Measurements from ENCODE around the gene CEP126. TPM values are rescaled to one million over a fixed set of nuclear protein-coding genes. Genes with fewer than 3 reads are reported as not detected.

CEP126 gene
- total RNA-seq: 0.63 TPM

- H3K9me3 ChIP-seq (ENCODE audit: low read depth, low read length): no peaks in the 10 kb centered on the region
- H3K27me3 ChIP-seq (ENCODE audit: insufficient read depth, low read length): no peaks in the 10 kb centered on the region
- peaks cover 15% of the 10 kb centered on the region for H3K4me1 ChIP-seq (ENCODE audit: insufficient read depth, low read length)
- H3K4me3 ChIP-seq (ENCODE audit: low read length): peak within 1 kb of the TSS; percentile 54
Observed at GRCh38 chr11:101914738-101915426, at the start of gene CEP126. CEP126 (plus strand) TSS chr11:101915010; CDS start chr11:101915285, 275 bp downstream.

DNA sequence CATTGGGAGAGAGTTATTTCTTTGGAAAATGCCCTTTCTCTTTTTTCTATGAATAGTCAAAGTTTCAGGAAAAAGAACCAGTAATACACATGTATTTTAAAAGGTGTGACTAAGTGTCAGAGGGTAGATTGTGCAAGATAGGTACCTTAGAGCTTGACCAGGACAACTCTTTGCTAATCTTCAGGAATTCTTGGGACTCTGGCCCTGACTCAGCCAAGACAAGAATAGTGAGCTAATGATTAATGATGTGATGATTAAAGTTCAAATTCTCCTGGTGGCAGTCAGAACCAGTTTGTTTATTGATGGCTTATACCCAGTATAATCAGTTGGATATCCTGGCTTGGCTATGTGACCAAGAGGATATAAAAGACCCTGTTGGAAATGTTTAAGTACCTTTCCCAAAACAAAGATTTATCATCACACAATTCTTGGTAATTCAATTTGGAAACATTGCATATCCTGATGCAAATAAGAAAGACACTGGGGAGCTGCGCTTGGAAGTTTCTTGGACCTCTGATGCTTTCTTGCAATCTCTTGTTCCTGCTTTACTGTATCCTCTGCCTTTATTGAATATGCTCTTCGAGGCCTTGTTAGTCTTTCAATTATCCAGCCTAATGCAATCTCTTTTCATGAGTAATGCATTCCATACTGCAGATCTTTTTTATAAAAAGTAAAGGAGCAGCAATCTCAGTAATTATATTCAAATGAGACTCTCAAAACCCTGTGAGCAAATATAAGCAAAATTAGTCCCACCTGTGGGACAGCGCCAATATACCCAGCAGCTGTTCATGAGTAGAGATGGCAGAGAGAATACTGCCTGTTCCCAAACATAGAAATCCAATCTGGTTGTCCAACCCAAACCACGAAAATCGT, 48.0 kb upstream of the CEP126 start:
- Histone ChIP-seq H3K4me3 (ENCODE audit: low read length) (no peak overlapping the region), H3K9me3 (ENCODE audit: low read depth, low read length) (peaks cover 4% of the 10 kb centered on the region), H3K4me1 (ENCODE audit: insufficient read depth, low read length) (no peaks in the 10 kb centered on the region), H3K27me3 (ENCODE audit: insufficient read depth, low read length) (peaks cover 3% of the 10 kb centered on the region)

GRCh38 chr11:101867951-101868350, 46.9 kb upstream of the CEP126 start:
- H3K4me3 ChIP-seq (ENCODE audit: low read length): no peak overlapping the region
- H3K4me1 ChIP-seq (ENCODE audit: insufficient read depth, low read length): no peaks in the 10 kb centered on the region
- peaks cover 3% of the 10 kb centered on the region for H3K27me3 ChIP-seq (ENCODE audit: insufficient read depth, low read length)
- peaks cover 4% of the 10 kb centered on the region for H3K9me3 ChIP-seq (ENCODE audit: low read depth, low read length)

- H3K4me3 ChIP-seq (ENCODE audit: low read length): no peak overlapping the region
- H3K9me3 ChIP-seq (ENCODE audit: low read depth, low read length): no peaks in the 10 kb centered on the region
- no peaks in the 10 kb centered on the region for H3K4me1 ChIP-seq (ENCODE audit: insufficient read depth, low read length)
- peaks cover 3% of the 10 kb centered on the region for H3K27me3 ChIP-seq (ENCODE audit: insufficient read depth, low read length)
Observed at GRCh38 chr11:101870510-101870909, 44.3 kb upstream of the CEP126 start.

- H3K4me3 ChIP-seq (ENCODE audit: low read length): no peak overlapping the region
- H3K27me3 ChIP-seq (ENCODE audit: insufficient read depth, low read length): peaks cover 3% of the 10 kb centered on the region
- H3K4me1 ChIP-seq (ENCODE audit: insufficient read depth, low read length): no peaks in the 10 kb centered on the region
Observed at GRCh38 chr11:101872171-101872882, 42.5 kb upstream of the CEP126 start.

DNA sequence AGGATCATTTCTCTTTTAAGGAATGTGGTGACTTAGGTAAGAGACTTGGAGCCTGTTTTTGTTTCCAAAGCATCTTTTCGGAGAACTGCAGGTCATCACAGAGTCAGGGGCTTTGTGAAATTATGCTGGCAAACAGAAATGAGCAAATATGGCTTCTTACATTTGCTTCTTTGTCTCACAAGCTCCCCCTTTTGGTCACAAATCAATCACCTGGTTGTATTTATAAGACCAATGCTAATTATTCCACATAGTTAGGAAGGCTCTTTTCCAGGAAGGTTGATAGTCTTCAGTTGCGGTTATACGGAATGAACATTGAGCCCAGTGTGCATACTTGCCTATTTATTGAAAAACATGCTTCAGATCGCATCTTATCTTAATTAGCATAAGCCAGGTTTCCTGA, 34.6 kb upstream of the CEP126 start:
- Histone ChIP-seq H3K4me3 (ENCODE audit: low read length) (no peak overlapping the region), H3K27me3 (ENCODE audit: insufficient read depth, low read length) (no peaks in the 10 kb centered on the region), H3K9me3 (ENCODE audit: low read depth, low read length) (no peaks in the 10 kb centered on the region), H3K4me1 (ENCODE audit: insufficient read depth, low read length) (no peaks in the 10 kb centered on the region)

More at GRCh38 chr11:101872171-101872882, 42.5 kb upstream of the CEP126 start:
- H3K9me3 ChIP-seq (ENCODE audit: low read depth, low read length): no peaks in the 10 kb centered on the region

GRCh38 chr11:101881586-101881985, 33.2 kb upstream of the CEP126 start:
- no peak overlapping the region for H3K4me3 ChIP-seq (ENCODE audit: low read length)
- no peaks in the 10 kb centered on the region for H3K27me3 ChIP-seq (ENCODE audit: insufficient read depth, low read length)
- H3K4me1 ChIP-seq (ENCODE audit: insufficient read depth, low read length): no peaks in the 10 kb centered on the region
- no peaks in the 10 kb centered on the region for H3K9me3 ChIP-seq (ENCODE audit: low read depth, low read length)

- Histone ChIP-seq H3K27me3 (ENCODE audit: insufficient read depth, low read length) (no peaks in the 10 kb centered on the region), H3K9me3 (ENCODE audit: low read depth, low read length) (no peaks in the 10 kb centered on the region), H3K4me1 (ENCODE audit: insufficient read depth, low read length) (no peaks in the 10 kb centered on the region), H3K4me3 (ENCODE audit: low read length) (no peak overlapping the region)
Observed at GRCh38 chr11:101885631-101886030, 29.2 kb upstream of the CEP126 start.

DNA sequence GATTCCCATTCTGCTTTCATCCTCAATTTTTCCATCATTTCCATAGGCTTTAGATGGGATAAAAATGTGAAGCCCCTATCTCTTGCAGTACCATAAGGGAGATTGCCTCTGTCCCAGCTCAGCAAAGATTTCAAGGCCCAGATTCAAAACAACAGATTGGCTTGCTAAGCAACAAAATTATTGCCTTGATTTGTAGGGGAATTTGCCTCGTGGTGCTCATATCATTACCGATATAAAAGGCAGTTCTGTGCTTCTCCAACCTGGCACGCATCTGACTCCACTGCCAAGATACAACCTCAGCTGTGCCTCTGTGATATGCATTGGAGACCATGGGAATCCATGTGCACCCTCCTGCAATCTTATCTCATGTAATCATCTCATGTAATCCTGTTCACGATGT, 25.0 kb upstream of the CEP126 start:
- no peak overlapping the region for H3K4me3 ChIP-seq (ENCODE audit: low read length)
- H3K27me3 ChIP-seq (ENCODE audit: insufficient read depth, low read length): peaks cover 3% of the 10 kb centered on the region
- H3K9me3 ChIP-seq (ENCODE audit: low read depth, low read length): no peaks in the 10 kb centered on the region
- no peaks in the 10 kb centered on the region for H3K4me1 ChIP-seq (ENCODE audit: insufficient read depth, low read length)

GRCh38 chr11:101894505-101894904, 20.3 kb upstream of the CEP126 start:
- Histone ChIP-seq H3K4me3 (ENCODE audit: low read length) (no peak overlapping the region), H3K9me3 (ENCODE audit: low read depth, low read length) (no peaks in the 10 kb centered on the region), H3K4me1 (ENCODE audit: insufficient read depth, low read length) (no peaks in the 10 kb centered on the region), H3K27me3 (ENCODE audit: insufficient read depth, low read length) (peaks cover 3% of the 10 kb centered on the region)

DNA sequence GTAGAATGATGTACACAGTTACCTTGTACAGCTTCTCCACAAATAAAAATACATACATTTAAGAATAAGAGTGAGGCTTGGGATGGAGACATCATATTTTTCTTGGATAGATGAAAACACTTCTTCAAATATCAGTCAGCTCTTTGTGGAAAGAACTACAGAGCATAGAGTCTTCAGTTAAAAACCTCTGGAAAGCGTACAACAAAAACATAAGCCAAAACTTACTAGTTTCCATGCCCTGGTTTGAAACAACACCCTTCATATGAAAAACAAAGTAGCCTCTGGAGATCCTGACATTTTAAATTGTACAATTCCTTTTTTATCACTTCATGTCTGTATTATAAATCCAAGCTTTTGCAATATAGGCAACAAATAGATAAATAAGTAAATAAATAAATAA, 7.0 kb upstream of the CEP126 start:
- Histone ChIP-seq H3K9me3 (ENCODE audit: low read depth, low read length) (no peaks in the 10 kb centered on the region), H3K27me3 (ENCODE audit: insufficient read depth, low read length) (peaks cover 3% of the 10 kb centered on the region), H3K4me1 (ENCODE audit: insufficient read depth, low read length) (no peaks in the 10 kb centered on the region), H3K4me3 (ENCODE audit: low read length) (no peak overlapping the region)

DNA sequence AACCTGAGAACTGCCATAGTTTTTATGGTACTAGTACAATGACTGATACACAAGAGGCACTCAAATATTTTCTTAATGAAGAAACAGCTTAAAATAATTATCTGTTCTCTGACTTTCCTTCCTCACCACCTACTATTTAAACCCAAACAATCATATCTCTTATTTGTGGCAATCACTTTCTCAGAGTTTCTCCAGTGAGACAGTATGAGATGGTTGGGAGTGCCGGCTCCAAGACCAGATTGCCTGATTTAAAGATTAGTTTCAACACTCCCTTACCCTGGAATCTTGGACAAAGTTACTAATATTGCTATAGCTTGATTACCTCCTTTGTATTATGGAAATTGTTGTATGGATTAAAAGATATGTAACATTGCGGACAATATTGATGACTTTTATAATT, 5.7 kb upstream of the CEP126 start:
- Histone ChIP-seq H3K4me3 (ENCODE audit: low read length) (no peak overlapping the region), H3K27me3 (ENCODE audit: insufficient read depth, low read length) (peaks cover 3% of the 10 kb centered on the region), H3K9me3 (ENCODE audit: low read depth, low read length) (no peaks in the 10 kb centered on the region), H3K4me1 (ENCODE audit: insufficient read depth, low read length) (no peaks in the 10 kb centered on the region)

DNA sequence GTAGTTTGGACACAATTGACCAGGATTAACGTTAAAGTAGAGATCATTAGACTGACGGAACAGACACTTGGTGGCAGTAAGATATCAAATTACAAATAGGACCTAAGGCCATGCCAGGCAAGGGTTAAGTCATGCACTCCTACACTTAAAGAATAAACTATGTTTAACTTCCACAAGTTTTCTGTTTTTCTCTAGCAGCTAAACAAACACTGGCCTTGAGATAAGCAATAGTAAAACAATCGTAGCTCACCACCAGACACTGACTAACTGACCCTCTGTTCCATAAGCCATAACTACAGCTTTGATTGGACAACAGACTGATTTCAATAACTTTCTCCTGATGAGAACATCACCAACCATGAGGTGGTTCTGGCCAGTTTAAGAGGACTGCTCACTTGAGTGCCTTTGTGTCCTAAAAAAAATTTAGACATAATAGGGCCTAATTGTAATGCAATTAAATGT, 2.0 kb upstream of the CEP126 start:
- Histone ChIP-seq H3K4me3 (ENCODE audit: low read length) (no peak overlapping the region), H3K4me1 (ENCODE audit: insufficient read depth, low read length) (peaks cover 15% of the 10 kb centered on the region), H3K27me3 (ENCODE audit: insufficient read depth, low read length) (no peaks in the 10 kb centered on the region)

GRCh38 chr11:101913656-101914055, 1.2 kb upstream of the CEP126 start:
- Histone ChIP-seq H3K27me3 (ENCODE audit: insufficient read depth, low read length) (no peaks in the 10 kb centered on the region), H3K4me3 (ENCODE audit: low read length) (no peak overlapping the region), H3K4me1 (ENCODE audit: insufficient read depth, low read length) (peaks cover 15% of the 10 kb centered on the region)

More for the DNA sequence above, 2.0 kb upstream of the CEP126 start:
- no peaks in the 10 kb centered on the region for H3K9me3 ChIP-seq (ENCODE audit: low read depth, low read length)

GRCh38 chr11:101914341-101914737, 471 bp upstream of the CEP126 start:
- Histone ChIP-seq H3K4me1 (ENCODE audit: insufficient read depth, low read length) (peaks cover 15% of the 10 kb centered on the region), H3K27me3 (ENCODE audit: insufficient read depth, low read length) (no peaks in the 10 kb centered on the region), H3K9me3 (ENCODE audit: low read depth, low read length) (no peaks in the 10 kb centered on the region), H3K4me3 (ENCODE audit: low read length) (peak overlapping the region; percentile 54)

More at GRCh38 chr11:101913656-101914055, 1.2 kb upstream of the CEP126 start:
- H3K9me3 ChIP-seq (ENCODE audit: low read depth, low read length): no peaks in the 10 kb centered on the region
